Gastrocnemius medialis (tissue), 4 donors: ENCODE results near the gene TAS1R1.

Experiments used
- POLR2A ChIP-seq, 2 donors: fragments of 450-650 bp; IDR thresholded peaks; one replicate each; pipeline ENCODE4 v1.6.1; 2017; ENCODE audit warnings: antibody characterized with exemption in 2 of 2, mild to moderate bottlenecking in 2 of 2, moderate library complexity in 2 of 2
- TF ChIP-seq, protein P1 (sequence below), 5 experiments: fragments of 450-650 bp in 3 of 5; fragments of 200-600 bp in 2 of 5; sonication (generic) in 2 of 5; IDR thresholded peaks in 4 of 5; conservative IDR thresholded peaks in 1 of 5; 1 replicate in 4 of 5; 2 replicates in 1 of 5; pipeline ENCODE4 v1.5.1; 2016 to 2019; ENCODE audit warnings: antibody characterized with exemption in 5 of 5, mild to moderate bottlenecking in 3 of 5, moderate library complexity in 3 of 5

DNA sequence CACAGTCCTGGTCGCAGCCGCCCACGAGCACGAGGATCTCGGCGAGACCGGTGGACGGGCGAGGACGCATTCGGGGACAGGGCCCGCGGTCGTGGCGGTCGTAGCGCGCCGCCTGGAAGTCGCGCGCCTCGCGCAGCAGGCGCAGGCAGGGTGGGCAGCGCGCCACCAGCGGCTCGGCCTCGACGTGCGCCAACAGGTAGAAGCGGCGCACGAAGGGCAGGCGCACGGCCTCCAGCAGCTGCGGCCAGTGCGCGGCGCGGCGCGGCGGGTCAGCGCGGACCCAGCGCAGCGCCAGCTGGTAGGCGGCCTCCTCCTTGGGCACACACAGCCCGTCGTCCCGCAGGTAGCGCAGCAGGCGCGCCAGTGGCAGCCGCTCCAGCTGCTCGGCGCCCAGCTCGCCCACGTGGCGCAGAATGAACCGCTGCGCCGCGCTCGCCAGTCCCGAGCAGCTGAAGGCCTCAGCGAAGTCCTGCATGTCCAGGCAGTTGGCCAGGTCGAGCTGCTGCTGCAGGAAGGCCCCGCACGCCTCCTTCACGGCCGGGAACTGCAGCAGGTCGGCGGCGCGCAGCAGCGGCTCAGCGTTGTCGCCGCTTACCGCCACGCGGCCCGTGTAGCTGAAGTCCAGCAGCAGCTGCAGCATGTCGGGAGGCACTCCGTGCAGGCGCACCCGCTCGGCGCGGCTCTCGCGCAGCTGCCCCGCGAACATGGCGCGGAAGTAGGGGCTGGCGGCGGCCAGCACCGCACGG lies 47.0 kb downstream of the TAS1R1 start:
- TF ChIP-seq, protein P1, sequence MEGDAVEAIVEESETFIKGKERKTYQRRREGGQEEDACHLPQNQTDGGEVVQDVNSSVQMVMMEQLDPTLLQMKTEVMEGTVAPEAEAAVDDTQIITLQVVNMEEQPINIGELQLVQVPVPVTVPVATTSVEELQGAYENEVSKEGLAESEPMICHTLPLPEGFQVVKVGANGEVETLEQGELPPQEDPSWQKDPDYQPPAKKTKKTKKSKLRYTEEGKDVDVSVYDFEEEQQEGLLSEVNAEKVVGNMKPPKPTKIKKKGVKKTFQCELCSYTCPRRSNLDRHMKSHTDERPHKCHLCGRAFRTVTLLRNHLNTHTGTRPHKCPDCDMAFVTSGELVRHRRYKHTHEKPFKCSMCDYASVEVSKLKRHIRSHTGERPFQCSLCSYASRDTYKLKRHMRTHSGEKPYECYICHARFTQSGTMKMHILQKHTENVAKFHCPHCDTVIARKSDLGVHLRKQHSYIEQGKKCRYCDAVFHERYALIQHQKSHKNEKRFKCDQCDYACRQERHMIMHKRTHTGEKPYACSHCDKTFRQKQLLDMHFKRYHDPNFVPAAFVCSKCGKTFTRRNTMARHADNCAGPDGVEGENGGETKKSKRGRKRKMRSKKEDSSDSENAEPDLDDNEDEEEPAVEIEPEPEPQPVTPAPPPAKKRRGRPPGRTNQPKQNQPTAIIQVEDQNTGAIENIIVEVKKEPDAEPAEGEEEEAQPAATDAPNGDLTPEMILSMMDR (IDR thresholded peaks at IDR 0.05 in 4 of 5, conservative IDR thresholded peaks at IDR 0.05 in 1 of 5), result no peak
- no peak for TF ChIP-seq POLR2A (IDR thresholded peaks at IDR 0.05)
